HK-2 (cell line): Measurements from ENCODE around the gene TMEM17.

Experiments
- DNase-seq: peaks from one replicate; pipeline ENCODE4 v3.0.0-alpha.2; 2018; ENCODE audit not compliant: unreplicated experiment

TMEM17 gene

DNA sequence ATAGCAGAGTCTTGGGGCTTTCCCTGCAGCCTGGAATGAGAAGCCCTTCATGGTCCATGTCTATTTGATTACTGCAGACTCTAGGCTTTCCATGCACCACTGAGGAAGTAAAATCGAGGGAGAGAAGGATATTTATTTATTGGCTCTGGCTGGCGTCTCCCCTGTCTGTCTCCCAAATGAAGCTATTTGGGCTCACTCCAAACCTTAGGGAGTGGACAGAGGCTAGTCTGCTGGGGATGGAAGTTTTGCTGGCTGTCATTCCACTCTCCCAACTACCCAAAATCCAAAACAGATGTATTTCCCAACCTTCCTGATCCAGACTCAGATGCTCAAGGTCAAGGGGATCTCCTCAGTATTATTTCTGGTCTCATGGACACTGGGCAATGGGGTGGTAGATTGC, 33.7 kb downstream of the TMEM17 start:
- no peak for DNase-seq

GRCh38 chr2:62471816-62472215, 34.2 kb downstream of the TMEM17 start:
- DNase-seq, result no peak

DNA sequence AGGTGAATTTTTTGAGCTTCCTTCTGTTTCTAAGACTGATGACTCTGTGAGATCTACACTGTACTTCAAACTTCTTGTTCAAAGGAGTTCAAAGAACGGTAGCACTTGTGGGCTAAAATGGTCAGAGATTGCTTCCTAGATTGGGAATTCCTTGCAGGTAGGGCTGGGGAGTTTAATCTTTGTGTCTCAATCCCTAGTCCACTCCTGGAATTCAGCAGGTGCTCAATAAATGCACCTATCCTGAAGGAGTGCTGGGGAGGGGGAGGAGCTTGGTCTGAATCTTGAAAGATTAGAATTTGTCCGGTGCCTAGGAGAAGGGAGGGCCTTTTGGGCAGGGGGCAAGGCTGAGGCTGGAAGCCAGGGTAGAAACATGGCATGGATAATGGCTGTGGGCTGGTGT, 34.6 kb downstream of the TMEM17 start:
- DNase-seq, result no peak

- no peak for DNase-seq
Measured at GRCh38 chr2:62469548-62469947, 36.4 kb downstream of the TMEM17 start.

DNA sequence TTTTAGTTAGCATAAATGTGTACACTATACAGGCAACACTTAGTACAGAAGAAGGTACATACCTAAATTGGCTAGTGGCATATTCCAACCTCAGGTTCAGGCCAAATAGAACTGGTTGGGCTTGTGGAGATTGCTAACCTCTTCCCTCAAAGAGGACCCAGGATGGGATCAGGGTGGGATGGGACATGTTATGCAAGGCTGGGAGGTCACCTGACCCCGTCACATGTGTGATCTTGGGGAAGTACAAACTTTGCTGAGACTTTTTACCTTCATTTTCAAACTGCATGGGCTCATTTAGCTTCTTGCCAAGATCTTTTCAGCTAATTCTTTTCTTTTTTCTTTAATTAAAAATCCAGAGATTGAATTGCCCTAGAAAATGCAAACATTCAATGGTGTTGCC, 36.9 kb downstream of the TMEM17 start:
- no peak for DNase-seq

- no peak for DNase-seq
Measured at GRCh38 chr2:62467475-62468321, 38.3 kb downstream of the TMEM17 start.

GRCh38 chr2:62467100-62467474, 38.9 kb downstream of the TMEM17 start:
- DNase-seq, result no peak

- no peak for DNase-seq
Measured at GRCh38 chr2:62466503-62466854, 39.5 kb downstream of the TMEM17 start.

- no peak for DNase-seq
Measured at GRCh38 chr2:62465741-62466502, 40.1 kb downstream of the TMEM17 start.

GRCh38 chr2:62465039-62465740, 40.8 kb downstream of the TMEM17 start:
- DNase-seq, result no peak

DNA sequence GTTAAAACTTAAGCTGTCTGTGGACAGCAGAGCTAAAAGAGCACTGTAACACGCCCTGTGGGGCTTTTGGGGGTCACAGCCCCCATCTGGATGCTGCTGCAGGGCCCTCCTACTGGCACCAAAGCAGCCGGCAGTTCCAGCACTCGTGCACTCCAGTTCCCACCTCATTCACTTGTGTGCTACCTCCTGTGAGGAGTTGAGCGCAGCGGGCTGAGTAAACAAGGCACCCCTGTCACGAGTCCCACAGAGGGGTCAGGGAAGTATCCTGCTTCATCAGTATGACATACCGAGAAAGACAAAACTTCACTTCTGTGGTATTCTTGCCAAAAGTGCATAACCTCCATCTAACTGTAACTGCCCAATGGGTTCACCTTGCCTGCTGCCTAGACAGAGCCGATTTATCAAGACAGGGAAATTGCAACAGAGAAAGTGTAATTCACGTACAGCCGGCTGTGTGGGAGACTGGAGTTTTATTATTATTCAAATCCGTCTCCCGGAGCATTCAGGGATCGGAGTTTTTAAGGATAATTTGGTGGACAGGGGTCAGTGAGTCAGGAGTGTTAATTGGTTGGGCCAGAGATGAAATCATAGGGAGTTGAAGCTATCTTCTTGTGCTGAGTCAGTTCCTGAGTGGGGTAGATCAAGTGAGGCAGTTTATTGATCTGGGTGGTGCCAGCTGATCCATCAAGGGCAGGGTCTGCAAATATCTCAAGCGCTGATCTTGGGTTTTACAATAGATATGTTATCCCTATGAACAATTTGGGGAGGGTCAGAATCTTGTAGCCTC, 41.6 kb downstream of the TMEM17 start:
- DNase-seq, result no peak

- no peak for DNase-seq
Measured at GRCh38 chr2:62462211-62462610, 43.8 kb downstream of the TMEM17 start.

GRCh38 chr2:62461707-62462106, 44.3 kb downstream of the TMEM17 start:
- DNase-seq, result peak; percentile 39

GRCh38 chr2:62461017-62461553, 44.9 kb downstream of the TMEM17 start:
- DNase-seq, result no peak

DNA sequence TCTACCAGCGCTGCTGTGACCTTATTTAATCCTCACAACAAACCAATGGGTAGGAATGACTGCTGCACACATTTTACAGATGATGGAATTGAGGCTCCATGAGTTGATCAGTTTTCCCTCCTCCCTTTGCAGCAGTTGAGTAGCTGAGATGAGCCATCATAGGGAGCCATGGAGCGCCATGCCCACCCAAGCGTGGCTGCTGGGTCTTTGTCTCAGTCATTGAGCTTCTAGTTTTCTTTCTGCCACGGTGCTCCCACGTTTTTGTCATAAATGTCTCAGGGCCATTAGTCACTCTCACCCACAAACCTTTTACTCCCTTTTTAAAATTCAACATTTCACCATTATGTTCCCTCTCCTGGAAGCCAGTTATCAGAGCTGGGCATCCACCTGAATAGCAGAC, 45.8 kb downstream of the TMEM17 start:
- DNase-seq, result peak; percentile 41

GRCh38 chr2:62459672-62460071, 46.3 kb downstream of the TMEM17 start:
- DNase-seq, result no peak

GRCh38 chr2:62459106-62459505, 46.9 kb downstream of the TMEM17 start:
- no peak for DNase-seq

DNA sequence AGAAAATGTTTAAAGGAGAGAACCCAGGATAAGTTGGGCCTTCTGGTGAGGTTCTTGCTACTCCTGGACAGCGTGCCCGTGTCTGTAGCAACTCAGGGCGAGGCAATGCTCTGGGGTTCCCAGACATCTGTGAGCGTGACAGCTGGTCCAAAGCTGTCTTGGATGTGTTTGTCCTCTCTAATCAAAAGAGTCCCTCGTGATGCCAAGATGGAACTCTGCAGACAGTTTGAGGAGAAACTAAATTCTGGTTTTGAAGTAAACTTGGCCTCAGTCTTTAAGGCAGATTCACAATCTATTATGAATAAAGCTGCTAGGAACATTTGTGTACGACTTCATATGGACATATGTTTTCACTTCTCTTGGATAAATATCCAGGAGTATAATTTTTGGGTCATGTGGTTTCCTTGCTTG, 47.3 kb downstream of the TMEM17 start:
- DNase-seq, result no peak

DNA sequence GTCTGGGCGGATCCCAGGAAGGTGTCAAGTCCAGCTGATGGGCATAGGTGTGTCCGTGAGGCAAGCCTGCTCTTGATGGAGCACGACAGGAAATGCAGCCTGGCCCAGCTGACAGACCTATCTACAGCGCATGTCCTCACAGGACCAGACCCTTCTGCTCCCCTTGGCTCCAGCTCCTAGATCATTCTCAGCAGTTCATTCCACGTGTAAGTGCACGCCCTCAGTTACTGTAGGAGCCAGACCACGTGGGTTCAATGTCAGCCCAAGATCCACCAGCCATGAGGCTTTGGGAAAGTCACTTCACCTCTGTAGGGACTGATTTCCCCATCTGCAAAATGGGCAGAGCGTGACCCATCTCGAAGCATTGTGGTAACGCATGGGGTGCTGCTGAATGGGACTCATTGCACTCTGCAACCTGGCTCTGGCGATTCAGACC, 47.8 kb downstream of the TMEM17 start:
- no peak for DNase-seq

- no peak for DNase-seq
Measured at GRCh38 chr2:62457556-62457955, 48.4 kb downstream of the TMEM17 start.

- DNase-seq, result peak; percentile 91
Measured at GRCh38 chr2:62456721-62457539, 49.1 kb downstream of the TMEM17 start.
